Measurements from ENCODE around the gene LCE3E. TPM values are rescaled to one million over a fixed set of nuclear protein-coding genes. Genes with fewer than 3 reads are reported as not detected.

LCE3E gene
- total and polyA plus RNA-seq, 2 of the 4 experiments (the other 2 are of a cell fraction) = not detected

DNA sequence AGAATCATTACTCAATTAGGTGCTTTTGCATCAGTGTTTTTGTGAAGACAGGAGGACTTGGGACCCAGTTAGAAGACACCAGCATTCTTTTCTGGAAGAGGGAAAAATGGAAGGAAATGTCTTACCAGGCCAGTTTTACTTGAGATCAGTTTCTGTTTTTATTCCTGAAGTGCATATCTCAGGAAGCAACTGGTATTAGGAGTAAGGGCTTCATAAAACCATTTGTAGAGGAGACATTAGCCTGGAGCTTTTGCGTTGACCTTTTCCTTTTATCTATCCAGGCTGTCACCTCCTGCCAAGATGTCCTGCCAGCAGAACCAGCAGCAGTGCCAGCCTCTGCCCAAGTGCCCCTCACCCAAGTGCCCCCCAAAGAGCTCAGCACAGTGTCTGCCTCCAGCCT lies 46.9 kb upstream of the LCE3E start, which contains the start of gene LCE3B:
Gene LCE3B (plus strand): TSS at position 301 of the 400 bp plus-strand sequence. CDS start 0 bp downstream, at position 301.
- no peak within 1 kb of the TSS for H3K23ac ChIP-seq (ENCODE audit: low read depth, low read length)
- H3K56ac ChIP-seq (ENCODE audit: extremely low read depth, insufficient read depth, low read length) = no peak within 1 kb of the TSS
- H3K4me3 ChIP-seq (ENCODE audit: insufficient read depth, low read depth, low read length) = no peak within 1 kb of the TSS
- H2BK20ac ChIP-seq (ENCODE audit: low read depth, low read length) = no peak within 1 kb of the TSS
- H3K9ac ChIP-seq (ENCODE audit: low read depth, low read length) = no peak within 1 kb of the TSS
- TF ChIP-seq MAZ (IDR thresholded peaks at IDR 0.05; ENCODE audit: borderline replicate concordance, low read depth, low read length) (no peak), CEBPB (IDR thresholded peaks at IDR 0.05; ENCODE audit: low read depth, low read length) (no peak), CHD1 (IDR thresholded peaks at IDR 0.05; ENCODE audit: low read depth, low read length) (no peak), MAFK (IDR thresholded peaks at IDR 0.05; ENCODE audit: low read depth, low read length) (no peak), RCOR1 (IDR thresholded peaks at IDR 0.05; ENCODE audit: insufficient replicate concordance, low read length) (no peak), FOS (IDR thresholded peaks at IDR 0.05; ENCODE audit: low read depth, low read length) (no peak), POLR2A (IDR thresholded peaks at IDR 0.05; ENCODE audit: low read depth, low read length) (no peak)
- TF ChIP-seq, protein P1, sequence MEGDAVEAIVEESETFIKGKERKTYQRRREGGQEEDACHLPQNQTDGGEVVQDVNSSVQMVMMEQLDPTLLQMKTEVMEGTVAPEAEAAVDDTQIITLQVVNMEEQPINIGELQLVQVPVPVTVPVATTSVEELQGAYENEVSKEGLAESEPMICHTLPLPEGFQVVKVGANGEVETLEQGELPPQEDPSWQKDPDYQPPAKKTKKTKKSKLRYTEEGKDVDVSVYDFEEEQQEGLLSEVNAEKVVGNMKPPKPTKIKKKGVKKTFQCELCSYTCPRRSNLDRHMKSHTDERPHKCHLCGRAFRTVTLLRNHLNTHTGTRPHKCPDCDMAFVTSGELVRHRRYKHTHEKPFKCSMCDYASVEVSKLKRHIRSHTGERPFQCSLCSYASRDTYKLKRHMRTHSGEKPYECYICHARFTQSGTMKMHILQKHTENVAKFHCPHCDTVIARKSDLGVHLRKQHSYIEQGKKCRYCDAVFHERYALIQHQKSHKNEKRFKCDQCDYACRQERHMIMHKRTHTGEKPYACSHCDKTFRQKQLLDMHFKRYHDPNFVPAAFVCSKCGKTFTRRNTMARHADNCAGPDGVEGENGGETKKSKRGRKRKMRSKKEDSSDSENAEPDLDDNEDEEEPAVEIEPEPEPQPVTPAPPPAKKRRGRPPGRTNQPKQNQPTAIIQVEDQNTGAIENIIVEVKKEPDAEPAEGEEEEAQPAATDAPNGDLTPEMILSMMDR (conservative IDR thresholded peaks at IDR 0.05; ENCODE audit: low read depth, low read length) = no peak
- TF ChIP-seq, protein P2, sequence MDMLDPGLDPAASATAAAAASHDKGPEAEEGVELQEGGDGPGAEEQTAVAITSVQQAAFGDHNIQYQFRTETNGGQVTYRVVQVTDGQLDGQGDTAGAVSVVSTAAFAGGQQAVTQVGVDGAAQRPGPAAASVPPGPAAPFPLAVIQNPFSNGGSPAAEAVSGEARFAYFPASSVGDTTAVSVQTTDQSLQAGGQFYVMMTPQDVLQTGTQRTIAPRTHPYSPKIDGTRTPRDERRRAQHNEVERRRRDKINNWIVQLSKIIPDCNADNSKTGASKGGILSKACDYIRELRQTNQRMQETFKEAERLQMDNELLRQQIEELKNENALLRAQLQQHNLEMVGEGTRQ (IDR thresholded peaks at IDR 0.05; ENCODE audit: low read depth, low read length) = no peak
- H3K9me1 ChIP-seq (ENCODE audit: insufficient read depth, low read length) = no peaks in the 10 kb centered on the region
- H3K27me3 ChIP-seq (ENCODE audit: control insufficient read depth, insufficient read depth, low read length) = no peaks in the 10 kb centered on the region
- H2BK5ac ChIP-seq (ENCODE audit: low read depth, low read length, poor library complexity, severe bottlenecking) = no peak within 1 kb of the TSS
- H2AFZ ChIP-seq (replicated peaks; ENCODE audit: low read length, poor library complexity) = no peak within 1 kb of the TSS
- no peak within 1 kb of the TSS for H3K18ac ChIP-seq (ENCODE audit: low read depth, low read length)
- H3K4me2 ChIP-seq (ENCODE audit: low read depth, low read length) = no peak within 1 kb of the TSS
- in situ Hi-C loops (cut with MboI; ENCODE audit: low sequenced_read_pairs) = no loop called here
- H2BK15ac ChIP-seq (ENCODE audit: low read depth, low read length) = no peak within 1 kb of the TSS
- no peak within 1 kb of the TSS for H3K4ac ChIP-seq (ENCODE audit: low read depth, low read length)
- H3K36me3 ChIP-seq (ENCODE audit: control insufficient read depth, insufficient read depth, low read length) = no peaks in the 10 kb centered on the region
- intact Hi-C loops (cut with micrococcal nuclease) = no loop called here
- H2AK5ac ChIP-seq (ENCODE audit: low read depth, low read length) = no peak within 1 kb of the TSS
- no TSS peak for BruUV-seq (replicated peaks)
- H3K79me1 ChIP-seq (ENCODE audit: low read depth in 1 of 2, low read length in 2 of 2) = no peaks in the 10 kb centered on the region
- no peaks in the 10 kb centered on the region; the same call in 1 of the 2 replicates for H3K9me3 ChIP-seq (ENCODE audit: control insufficient read depth, insufficient read depth, low read length)
- H3K27ac ChIP-seq (ENCODE audit: insufficient read depth, low read length) = no peak within 1 kb of the TSS
- no CpG with 5 or more reads among the region's 1 CpG for WGBS, 2 experiments (ENCODE audit: extremely low coverage in 2 of 2, insufficient read length in 1 of 2)
- ATAC-seq (ENCODE audit: low read depth) = no peak
- no peak within 1 kb of the TSS for H4K8ac ChIP-seq (ENCODE audit: low read depth in 2 of 2, low read length in 2 of 2)
- ChIA-PET CTCF (no interaction called here), POLR2A (ENCODE audit: unreplicated experiment) (no interaction called here)
- dilution Hi-C loops (cut with HindIII; ENCODE audit: low sequenced_read_pairs, unreplicated experiment) = no loop called here
- no peaks in the 10 kb centered on the region for H4K20me1 ChIP-seq (ENCODE audit: insufficient read depth, low read length)
- no peak within 1 kb of the TSS for H2AK9ac ChIP-seq (replicated peaks; ENCODE audit: low read depth, low read length, poor library complexity)
- no peak within 1 kb of the TSS for H2BK120ac ChIP-seq (ENCODE audit: low read depth, low read length)
- no peaks in the 10 kb centered on the region for H3K4me1 ChIP-seq (ENCODE audit: control insufficient read depth, insufficient read depth, low read length)
- no peak within 1 kb of the TSS for H4K5ac ChIP-seq (ENCODE audit: low read depth, low read length)
- H3K14ac ChIP-seq (replicated peaks; ENCODE audit: low read depth, low read length) = no peak within 1 kb of the TSS
- no peak for DNase-seq
- no peak within 1 kb of the TSS for H4K91ac ChIP-seq (ENCODE audit: insufficient read depth, low read depth, low read length)

All from IMR-90 (cell line).